Retinal pigment epithelial cell (primary cell): ENCODE measurements around the gene CAMKV.
"Not testable (repeated sequence)": the region's sequence is repeated elsewhere in the genome, so short reads cannot be mapped to it uniquely, and the experiment has no call there.

Source experiments
- DNase-seq: peaks from one replicate; pipeline ENCODE4 v3.0.0-alpha.2; 2010; ENCODE audit warnings: low read depth
- H3K4me3 ChIP-seq: 2 replicates; pipeline ENCODE4 v1.5.1; 2011; ENCODE audit warnings: mild to moderate bottlenecking, low read length, control low read depth, moderate library complexity
- CTCF ChIP-seq: conservative IDR thresholded peaks from 2 replicates; pipeline ENCODE4 v1.5.1; 2011; ENCODE audit warnings: low read depth, low read length, control low read depth, inconsistent platforms

CAMKV gene

GRCh38 chr3:49869525-49870126 lies at the start of gene CAMKV:
CAMKV (minus strand) TSS chr3:49869906; CDS start chr3:49862388, 7,518 bp downstream.
- peak within 1 kb of the TSS; percentile 12 for H3K4me3 ChIP-seq
- DNase-seq = no peak
- TF ChIP-seq CTCF = no peak

GRCh38 chr3:49917806-49918590 lies 48.3 kb upstream of the CAMKV start:
- not testable (repeated sequence) for H3K4me3 ChIP-seq, DNase-seq

GRCh38 chr3:49916686-49917085 lies 47.0 kb upstream of the CAMKV start:
- no peak overlapping the region for H3K4me3 ChIP-seq
- no peak for TF ChIP-seq CTCF
- no peak for DNase-seq

GRCh38 chr3:49914906-49915305 lies 45.2 kb upstream of the CAMKV start:
- no peak overlapping the region for H3K4me3 ChIP-seq
- DNase-seq = peak; percentile 76
- TF ChIP-seq CTCF = no peak

- H3K4me3 ChIP-seq = no peak overlapping the region
- DNase-seq = no peak
- no peak for TF ChIP-seq CTCF
These were observed 43.2 kb upstream of the CAMKV start for GRCh38 chr3:49912881-49913281.

- no peak for TF ChIP-seq CTCF
- H3K4me3 ChIP-seq = no peak overlapping the region
- no peak for DNase-seq
These were observed 41.9 kb upstream of the CAMKV start for GRCh38 chr3:49911611-49912010.

- no peak for TF ChIP-seq CTCF
- no peak for DNase-seq
- no peak overlapping the region for H3K4me3 ChIP-seq
These were observed 41.4 kb upstream of the CAMKV start for GRCh38 chr3:49911124-49911420.
